A549 treated with CpdA at 1 μM for 4 hours (cell line): ENCODE data around the gene PARK7. TPM values are rescaled to one million over a fixed set of nuclear protein-coding genes. Genes with fewer than 3 reads are reported as not detected.

ENCODE experiments used
- total RNA-seq: library from RNA; stranded (reverse); fragments of 200-300 nt; extraction: Qiagen RNA extraction; gene quantifications from 5 replicates; pipeline ENCODE4 v1.2.3, GENCODE V29; 2022; ENCODE audit warnings: low read depth

The PARK7 gene
- total RNA-seq = 322 to 390 TPM (median 354 TPM) in 5 replicates

DNA sequence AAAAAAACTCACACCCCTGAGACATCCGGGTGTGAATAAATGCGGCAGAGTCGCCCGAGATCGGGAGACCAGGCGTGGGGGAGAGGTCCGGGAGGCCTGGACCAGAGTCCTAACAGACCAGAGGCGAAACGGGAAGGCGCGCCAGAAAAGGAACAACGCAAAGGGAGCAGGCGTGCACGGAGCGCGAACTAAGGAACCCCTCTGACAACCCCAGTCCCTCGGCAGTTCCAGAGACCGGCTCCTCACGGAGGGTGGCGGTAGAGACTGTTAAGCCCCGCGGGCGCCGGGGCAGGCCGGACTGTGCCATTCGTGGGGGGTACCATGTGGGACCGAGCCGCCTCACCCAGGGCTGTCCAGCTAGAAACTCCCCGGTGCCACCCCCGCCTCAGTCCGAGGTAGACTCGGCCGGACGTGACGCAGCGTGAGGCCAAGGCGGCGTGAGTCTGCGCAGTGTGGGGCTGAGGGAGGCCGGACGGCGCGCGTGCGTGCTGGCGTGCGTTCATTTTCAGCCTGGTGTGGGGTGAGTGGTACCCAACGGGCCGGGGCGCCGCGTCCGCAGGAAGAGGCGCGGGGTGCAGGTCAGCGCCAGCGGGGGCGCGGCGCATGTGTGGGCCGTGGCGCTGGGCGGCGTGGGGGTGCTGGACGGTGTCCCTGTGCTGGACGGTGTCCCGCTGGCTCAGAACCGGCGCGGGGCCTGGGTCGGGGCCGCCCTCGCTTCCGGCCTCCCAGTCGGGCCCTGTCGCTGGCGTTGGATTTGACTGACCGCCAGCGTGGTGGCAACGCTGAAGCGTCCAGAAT, at the start of gene PARK7:
Gene PARK7 (plus strand): TSS at position 496 of the 798 bp plus-strand sequence. CDS start 1,075 bp downstream, outside the sequence.

DNA sequence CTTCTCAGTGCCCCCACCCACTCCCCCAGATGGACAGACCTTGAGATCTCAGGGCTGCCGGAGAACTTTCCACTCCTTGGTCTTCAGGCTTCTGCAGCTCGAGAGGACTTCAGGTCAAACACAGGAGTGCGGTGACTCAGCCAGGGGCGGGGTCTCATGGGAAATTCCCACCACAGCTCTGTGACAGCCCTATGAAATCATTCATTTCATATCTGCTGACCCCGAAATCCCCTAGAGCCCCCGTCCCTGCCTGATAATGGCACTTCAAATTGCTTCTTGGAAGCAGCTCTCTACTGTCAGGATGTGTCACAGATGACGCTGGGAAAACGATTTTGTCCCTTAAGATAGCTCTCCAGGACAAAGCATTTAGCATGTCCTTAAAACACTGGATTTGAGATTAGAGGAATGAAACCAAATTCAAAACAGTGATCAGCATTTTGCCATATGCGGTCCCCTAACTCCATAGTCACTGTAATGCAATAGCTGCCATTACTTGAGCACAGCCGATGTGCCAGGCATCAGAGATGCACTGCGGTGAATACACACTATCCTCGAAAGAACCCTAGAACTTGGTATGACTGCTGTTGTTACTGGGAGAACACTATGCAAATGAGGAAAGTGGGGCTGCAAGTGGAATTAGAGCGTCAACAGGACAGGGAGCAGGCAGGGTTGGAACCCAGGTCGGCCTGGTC, 20.6 kb upstream of the PARK7 start, which contains the start of gene TNFRSF9:
Gene TNFRSF9 (minus strand): TSS at position 95 of the 692 bp plus-strand sequence. CDS start 845 bp downstream, outside the sequence.

DNA sequence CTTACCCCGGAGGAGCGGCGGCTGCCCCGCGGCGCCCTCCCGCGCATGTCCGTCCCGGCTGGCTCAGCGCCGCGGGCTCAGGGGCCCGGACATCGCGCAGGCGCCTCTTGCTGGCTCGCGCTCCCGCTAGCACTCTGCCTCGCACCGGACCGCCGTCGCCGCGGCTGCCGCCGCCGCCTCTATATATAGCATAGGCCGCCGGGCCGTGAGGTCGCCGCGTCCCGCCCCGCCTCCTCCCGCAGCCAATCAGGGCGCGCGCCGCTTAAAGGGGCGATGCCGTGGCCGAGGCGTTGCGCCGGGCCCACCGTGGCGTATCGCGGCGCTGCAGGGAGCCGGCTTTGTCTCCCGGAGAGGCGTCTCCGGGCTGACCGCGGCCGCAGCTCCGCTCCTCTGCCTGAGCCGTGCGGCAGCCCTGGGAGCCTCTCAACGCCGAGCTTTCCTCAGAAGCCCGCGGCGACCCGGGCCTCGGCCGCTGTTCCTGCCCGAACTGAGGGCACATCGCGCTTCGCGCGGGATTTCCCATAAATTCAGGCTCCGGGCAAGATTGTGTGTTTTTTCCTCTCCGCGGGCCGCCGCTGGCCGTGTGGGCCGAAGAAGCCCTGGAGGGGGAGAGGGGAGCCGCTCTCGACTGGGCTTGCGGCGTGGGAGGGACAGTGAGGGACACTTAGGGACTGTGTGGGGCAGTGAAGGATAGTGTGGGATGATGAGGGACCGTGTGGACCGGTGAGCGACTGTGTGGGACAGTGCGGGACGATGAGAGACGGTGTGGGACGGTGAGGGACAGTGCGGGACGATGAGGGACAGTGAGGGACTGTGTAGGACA, 64.9 kb downstream of the PARK7 start, which contains the start of gene ERRFI1:
Gene ERRFI1 (minus strand): TSS at position 157 of the 823 bp plus-strand sequence. CDS start 10,690 bp downstream, outside the sequence.

Other genes with a start within 250 kb of the PARK7 start
- gene VAMP3, start 190.4 kb upstream of the PARK7 start, total RNA-seq = 62.7 to 76.8 TPM (median 66.9 TPM) in 5 replicates
- 0.77 to 1.3 TPM (median 1.0 TPM) in 5 replicates for gene PER3, start 177.4 kb upstream of the PARK7 start, total RNA-seq
- not detected in 5 replicates for gene UTS2, start 108.6 kb upstream of the PARK7 start, total RNA-seq
- 2.7 to 4.8 TPM (median 3.4 TPM) in 5 replicates for gene TNFRSF9, start 20.9 kb upstream of the PARK7 start, total RNA-seq
- gene ERRFI1, start 64.6 kb downstream of the PARK7 start, total RNA-seq = 48.9 to 65.6 TPM (median 55.4 TPM) in 5 replicates